HUES64 (cell line): ENCODE measurements around the gene POLD2.

Experiments
- H3K27ac ChIP-seq: 2 replicates; pipeline ENCODE4 v1.7.0; 2013; ENCODE audit warnings: low read depth, low read length, inconsistent platforms
- H3K27me3 ChIP-seq: 2 replicates; pipeline ENCODE4 v1.6.1; 2013; ENCODE audit warnings: mild to moderate bottlenecking, low read length; ENCODE audit not compliant: insufficient read depth
- H3K36me3 ChIP-seq: 2 replicates; pipeline ENCODE4 v1.6.1; 2013; ENCODE audit warnings: mild to moderate bottlenecking, low read length; ENCODE audit not compliant: insufficient read depth
- H3K4me1 ChIP-seq: 2 replicates; pipeline ENCODE4 v1.6.1; 2013; ENCODE audit warnings: mild to moderate bottlenecking, low read length, moderate library complexity; ENCODE audit not compliant: insufficient read depth
- H3K4me3 ChIP-seq: 2 replicates; pipeline ENCODE4 v1.5.1; 2013; ENCODE audit warnings: mild to moderate bottlenecking, low read length, moderate library complexity
- H3K9ac ChIP-seq: 2 replicates; pipeline ENCODE4 v1.6.1; 2013; ENCODE audit warnings: mild to moderate bottlenecking, low read depth, low read length
- H3K9me3 ChIP-seq: 2 replicates; pipeline ENCODE4 v1.6.1; 2013; ENCODE audit warnings: low read depth, low read length; ENCODE audit not compliant: insufficient read depth
- WGBS: fragments of 150-250, 120-280 bp; methylation state at CpG from one replicate; pipeline ENCODE4 v1.1.7; 2013; ENCODE audit warnings: missing lambda C conversion rate; 5-methylcytosine and 5-hydroxymethylcytosine counted together

Gene POLD2

DNA sequence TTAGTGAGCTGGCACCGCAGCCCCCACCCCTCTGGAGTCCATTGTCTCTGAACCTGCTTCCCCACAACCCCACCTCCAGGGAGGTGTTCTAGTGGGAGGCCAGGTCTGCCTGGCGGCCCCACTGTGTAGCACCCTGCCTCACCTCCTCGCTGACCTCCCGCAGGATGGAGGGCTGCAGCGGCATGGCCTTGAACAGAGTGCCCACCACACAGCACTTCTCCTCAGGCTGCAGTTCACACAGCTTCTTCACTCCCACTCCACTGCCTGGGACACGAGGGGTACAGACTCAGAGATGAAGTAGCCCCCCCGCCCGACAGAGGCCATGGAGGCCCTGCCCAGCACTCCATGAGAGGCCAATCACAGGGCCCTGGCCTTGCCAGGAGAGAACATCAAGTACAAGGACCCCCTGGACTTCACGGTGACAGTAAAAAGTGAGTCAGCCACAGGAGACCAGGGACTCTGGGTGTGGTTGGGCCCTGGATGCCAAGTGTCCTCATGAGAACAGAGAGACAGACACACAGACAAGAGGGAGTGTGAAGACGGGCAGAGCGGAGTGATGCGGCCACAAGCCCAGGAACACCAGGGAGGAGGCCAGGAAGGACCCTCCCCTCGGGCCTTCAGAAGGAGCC, 5.4 kb downstream of the POLD2 start:
- H3K9ac ChIP-seq, result no peak overlapping the region
- H3K4me3 ChIP-seq, result no peak overlapping the region
- no peaks in the 10 kb centered on the region for H3K9me3 ChIP-seq
- H3K36me3 ChIP-seq, result peaks cover 83% of the 10 kb centered on the region
- WGBS, result 95% methylated on average over 12 of the region's 13 CpGs
- no peaks in the 10 kb centered on the region for H3K27me3 ChIP-seq
- H3K27ac ChIP-seq, result no peak overlapping the region
- peaks cover 7% of the 10 kb centered on the region; the same call in 1 of the 2 replicates for H3K4me1 ChIP-seq

DNA sequence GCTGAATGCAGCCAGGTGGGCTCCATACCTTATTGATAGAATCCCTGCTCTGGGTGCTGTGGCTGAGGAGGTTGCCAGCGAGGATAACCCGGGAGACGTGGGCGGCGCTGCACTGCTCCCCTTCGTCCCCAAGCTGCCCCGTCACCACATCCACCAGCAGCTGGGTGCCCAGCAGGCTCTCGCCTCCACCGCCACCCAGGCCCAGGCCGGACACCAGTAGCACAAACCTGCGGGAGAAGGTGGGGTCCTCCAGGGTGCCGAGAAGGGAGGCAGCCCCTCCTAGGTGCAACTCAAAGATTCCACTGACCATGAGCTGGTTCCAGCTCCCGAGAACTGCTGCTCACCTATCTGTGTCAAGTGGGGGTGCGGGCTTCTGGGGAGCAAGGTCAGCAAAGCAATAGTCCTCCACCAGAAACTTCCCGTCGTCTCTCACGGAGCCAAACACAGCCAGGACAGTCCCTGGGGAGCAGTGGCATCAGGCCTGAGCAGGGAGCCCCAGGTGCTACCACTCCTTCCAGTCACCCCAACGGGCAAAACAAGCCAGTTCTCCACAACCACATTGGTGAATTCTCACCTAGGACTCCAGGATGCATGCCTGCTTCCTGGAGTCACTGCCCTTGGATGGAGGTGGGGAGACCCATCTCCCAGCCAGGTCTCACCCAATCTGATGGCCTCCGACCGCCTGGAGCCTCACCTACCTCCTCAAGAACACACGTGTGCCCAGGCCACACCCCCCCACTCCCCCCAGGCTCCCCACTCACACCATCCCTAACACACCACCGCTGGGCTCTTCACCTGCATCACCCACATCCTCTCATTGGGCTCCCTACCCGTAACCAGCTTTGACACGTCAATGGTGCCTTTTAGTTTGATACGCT, 6.3 kb downstream of the POLD2 start:
- Histone ChIP-seq H3K9ac (no peak overlapping the region), H3K36me3 (peaks cover 84% of the 10 kb centered on the region), H3K4me3 (no peak overlapping the region)

DNA sequence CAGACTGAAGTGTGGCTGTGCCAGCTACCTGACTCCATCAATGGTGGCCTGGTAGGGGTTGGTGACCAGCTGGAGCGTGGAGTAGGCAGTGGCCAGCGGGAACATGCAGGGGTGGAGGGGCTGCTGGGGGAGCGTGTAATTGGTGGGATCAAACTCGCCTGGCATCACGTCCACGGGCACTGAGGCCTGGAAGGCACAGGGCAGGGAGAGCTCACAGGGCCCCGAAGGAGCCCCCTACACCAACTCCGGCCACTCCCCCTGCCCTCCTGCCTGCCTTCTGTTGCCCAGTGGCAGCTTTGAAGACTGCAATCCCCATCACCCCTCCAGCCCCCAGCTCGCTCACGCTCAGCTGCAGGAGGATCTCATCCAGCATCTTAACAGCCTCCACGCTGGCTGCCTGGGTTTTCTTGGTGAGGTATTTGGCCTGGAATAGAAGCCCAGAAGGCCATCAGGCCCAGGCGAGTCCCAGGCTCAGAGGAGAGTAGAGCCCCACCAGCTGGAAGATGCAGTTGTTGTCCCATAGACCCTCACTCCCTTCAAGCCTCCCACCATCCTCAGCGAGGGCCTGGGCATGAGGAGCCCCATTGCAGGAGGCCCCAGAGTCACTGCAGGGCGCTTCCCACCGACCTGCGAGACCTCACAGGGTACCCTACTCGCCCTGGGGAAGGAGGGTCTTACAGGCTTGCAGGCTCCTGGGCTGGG, 7.1 kb downstream of the POLD2 start:
- 92% methylated on average over 17 of the region's 17 CpGs for WGBS
- H3K27ac ChIP-seq, result no peak overlapping the region
- H3K9me3 ChIP-seq, result no peaks in the 10 kb centered on the region
- no peak overlapping the region for H3K4me3 ChIP-seq
- H3K27me3 ChIP-seq, result no peaks in the 10 kb centered on the region
- H3K9ac ChIP-seq, result no peak overlapping the region
- H3K36me3 ChIP-seq, result peaks cover 78% of the 10 kb centered on the region
- 0 out of 2 replicates have a peak, but pooled peaks cover 6% of the 10 kb centered on the region for H3K4me1 ChIP-seq

More for the DNA sequence above, 6.3 kb downstream of the POLD2 start:
- 95% methylated on average over 25 of the region's 25 CpGs for WGBS
- H3K27ac ChIP-seq, result no peak overlapping the region
- H3K27me3 ChIP-seq, result no peaks in the 10 kb centered on the region
- peaks cover 6% of the 10 kb centered on the region; the same call in 1 of the 2 replicates for H3K4me1 ChIP-seq
- H3K9me3 ChIP-seq, result no peaks in the 10 kb centered on the region

DNA sequence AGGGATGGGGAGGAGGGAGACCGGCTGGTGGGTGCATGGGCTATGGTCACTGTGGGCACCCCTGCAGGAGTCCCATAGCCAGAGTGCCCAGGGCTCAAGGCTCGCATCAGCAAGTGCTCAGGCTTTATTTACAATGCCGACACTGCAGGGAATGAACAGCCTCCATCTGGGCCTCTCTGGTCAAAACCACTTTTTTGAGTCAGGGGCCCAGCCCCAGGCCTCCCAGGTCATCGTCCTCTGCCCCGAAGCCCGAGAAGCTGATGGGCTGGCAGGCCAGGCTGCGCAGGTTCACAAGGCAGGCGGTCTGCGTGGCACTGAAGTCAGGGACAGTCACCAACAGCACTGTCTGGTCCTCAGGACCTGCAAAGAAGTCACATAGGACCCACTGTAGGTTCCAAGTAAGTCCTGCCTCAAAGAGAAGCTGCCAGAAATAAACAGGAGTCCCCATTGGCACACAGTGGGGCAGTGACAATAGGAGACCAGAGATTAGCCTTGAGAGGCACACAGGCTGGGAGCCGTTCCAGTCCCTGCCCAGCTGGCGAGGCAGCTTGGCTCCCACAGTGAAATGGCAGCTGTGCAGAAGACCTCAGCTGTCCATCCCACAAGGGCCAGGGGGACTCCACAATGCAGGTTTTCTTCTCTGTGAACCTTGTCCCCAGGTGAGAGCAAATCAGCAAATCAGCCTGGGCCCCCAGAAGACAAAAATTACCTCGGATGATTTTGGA, 8.6 kb downstream of the POLD2 start:
- H3K36me3 ChIP-seq, result peaks cover 69% of the 10 kb centered on the region
- H3K9ac ChIP-seq, result no peak overlapping the region
- no peak overlapping the region for H3K27ac ChIP-seq
- no peaks in the 10 kb centered on the region for H3K27me3 ChIP-seq
- no peak overlapping the region for H3K4me3 ChIP-seq
- WGBS, result 94% methylated on average over 12 of the region's 12 CpGs
- H3K9me3 ChIP-seq, result no peaks in the 10 kb centered on the region
- H3K4me1 ChIP-seq, result 0 out of 2 replicates have a peak, but pooled peaks cover 6% of the 10 kb centered on the region

DNA sequence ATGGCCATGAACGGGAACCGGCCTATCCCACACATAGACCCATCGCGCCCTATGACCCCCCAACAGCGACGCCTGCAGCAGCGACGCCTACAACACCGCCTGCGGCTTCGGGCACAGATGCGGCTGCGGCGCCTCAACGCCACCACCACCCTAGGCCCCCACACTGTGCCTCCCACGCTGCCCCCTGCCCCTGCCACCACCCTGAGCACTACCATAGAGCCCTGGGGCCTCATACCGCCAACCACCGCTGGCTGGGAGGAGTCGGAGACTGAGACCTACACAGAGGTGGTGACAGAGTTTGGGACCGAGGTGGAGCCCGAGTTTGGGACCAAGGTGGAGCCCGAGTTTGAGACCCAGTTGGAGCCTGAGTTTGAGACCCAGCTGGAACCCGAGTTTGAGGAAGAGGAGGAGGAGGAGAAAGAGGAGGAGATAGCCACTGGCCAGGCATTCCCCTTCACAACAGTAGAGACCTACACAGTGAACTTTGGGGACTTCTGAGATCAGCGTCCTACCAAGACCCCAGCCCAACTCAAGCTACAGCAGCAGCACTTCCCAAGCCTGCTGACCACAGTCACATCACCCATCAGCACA, 9.5 kb downstream of the POLD2 start:
- Histone ChIP-seq H3K27ac (no peak overlapping the region), H3K4me3 (no peak overlapping the region), H3K9me3 (no peaks in the 10 kb centered on the region), H3K9ac (no peak overlapping the region), H3K4me1 (0 out of 2 replicates have a peak, but pooled peaks cover 6% of the 10 kb centered on the region), H3K27me3 (no peaks in the 10 kb centered on the region), H3K36me3 (peaks cover 62% of the 10 kb centered on the region)
- 95% methylated on average over 24 of the region's 24 CpGs for WGBS

DNA sequence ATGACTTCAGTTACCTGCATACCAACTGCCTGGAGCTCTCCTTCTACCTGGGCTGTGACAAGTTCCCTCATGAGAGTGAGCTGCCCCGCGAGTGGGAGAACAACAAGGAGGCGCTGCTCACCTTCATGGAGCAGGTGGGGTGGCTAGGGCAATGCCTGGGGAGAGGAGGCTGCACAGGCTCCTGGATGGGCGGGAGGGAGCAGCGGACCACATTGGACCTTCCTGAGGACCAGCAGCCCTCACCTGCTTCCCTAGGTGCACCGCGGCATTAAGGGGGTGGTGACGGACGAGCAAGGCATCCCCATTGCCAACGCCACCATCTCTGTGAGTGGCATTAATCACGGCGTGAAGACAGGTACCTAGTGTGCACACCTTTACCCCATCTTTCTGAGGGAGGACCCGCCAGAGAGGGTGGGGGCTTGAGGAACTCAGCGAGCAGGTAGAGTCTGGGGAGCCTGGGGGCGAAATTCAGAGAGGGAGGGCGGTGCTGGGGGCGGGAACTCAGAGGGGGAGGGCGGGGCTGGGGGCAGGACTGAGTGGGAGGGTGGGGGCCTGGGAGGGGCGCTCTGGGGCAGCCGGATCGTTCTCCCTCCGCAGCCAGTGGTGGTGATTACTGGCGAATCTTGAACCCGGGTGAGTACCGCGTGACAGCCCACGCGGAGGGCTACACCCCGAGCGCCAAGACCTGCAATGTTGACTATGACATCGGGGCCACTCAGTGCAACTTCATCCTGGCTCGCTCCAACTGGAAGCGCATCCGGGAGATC, 10.2 kb downstream of the POLD2 start:
- Histone ChIP-seq H3K4me3 (no peak overlapping the region), H3K27me3 (no peaks in the 10 kb centered on the region), H3K36me3 (peaks cover 59% of the 10 kb centered on the region), H3K9ac (no peak overlapping the region), H3K27ac (no peak overlapping the region), H3K4me1 (0 out of 2 replicates have a peak, but pooled peaks cover 6% of the 10 kb centered on the region), H3K9me3 (no peaks in the 10 kb centered on the region)
- whole genome bisulfite sequencing, result 92% methylated on average over 30 of the region's 34 CpGs

DNA sequence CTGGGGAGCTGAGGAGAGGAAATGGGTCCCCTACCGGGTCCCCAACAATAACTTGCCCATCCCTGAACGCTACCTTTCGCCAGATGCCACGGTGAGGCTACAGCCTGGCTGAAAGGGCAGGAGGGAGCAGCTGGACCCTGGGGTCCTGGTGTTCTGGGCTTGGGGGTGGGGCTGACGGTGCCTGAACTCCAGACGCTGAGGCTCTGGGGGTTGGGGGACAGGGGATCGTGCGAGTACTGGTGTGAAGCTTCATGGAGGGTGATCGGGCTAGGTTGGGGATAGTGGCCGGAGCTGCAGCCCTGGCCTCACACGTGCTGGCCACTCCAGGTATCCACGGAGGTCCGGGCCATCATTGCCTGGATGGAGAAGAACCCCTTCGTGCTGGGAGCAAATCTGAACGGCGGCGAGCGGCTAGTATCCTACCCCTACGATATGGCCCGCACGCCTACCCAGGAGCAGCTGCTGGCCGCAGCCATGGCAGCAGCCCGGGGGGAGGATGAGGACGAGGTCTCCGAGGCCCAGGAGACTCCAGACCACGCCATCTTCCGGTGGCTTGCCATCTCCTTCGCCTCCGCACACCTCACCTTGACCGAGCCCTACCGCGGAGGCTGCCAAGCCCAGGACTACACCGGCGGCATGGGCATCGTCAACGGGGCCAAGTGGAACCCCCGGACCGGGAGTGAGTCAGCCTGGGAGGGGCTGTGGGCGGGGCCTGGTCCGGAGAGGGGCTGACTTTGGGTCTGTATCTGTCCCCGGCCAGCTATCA, 10.9 kb downstream of the POLD2 start:
- H3K4me1 ChIP-seq, result 0 out of 2 replicates have a peak, but pooled peaks cover 6% of the 10 kb centered on the region
- peaks cover 54% of the 10 kb centered on the region for H3K36me3 ChIP-seq
- WGBS, result 85% methylated on average over 41 of the region's 41 CpGs
- no peak overlapping the region for H3K4me3 ChIP-seq
- H3K27ac ChIP-seq, result no peak overlapping the region
- H3K9ac ChIP-seq, result no peak overlapping the region
- H3K27me3 ChIP-seq, result no peaks in the 10 kb centered on the region
- no peaks in the 10 kb centered on the region for H3K9me3 ChIP-seq

DNA sequence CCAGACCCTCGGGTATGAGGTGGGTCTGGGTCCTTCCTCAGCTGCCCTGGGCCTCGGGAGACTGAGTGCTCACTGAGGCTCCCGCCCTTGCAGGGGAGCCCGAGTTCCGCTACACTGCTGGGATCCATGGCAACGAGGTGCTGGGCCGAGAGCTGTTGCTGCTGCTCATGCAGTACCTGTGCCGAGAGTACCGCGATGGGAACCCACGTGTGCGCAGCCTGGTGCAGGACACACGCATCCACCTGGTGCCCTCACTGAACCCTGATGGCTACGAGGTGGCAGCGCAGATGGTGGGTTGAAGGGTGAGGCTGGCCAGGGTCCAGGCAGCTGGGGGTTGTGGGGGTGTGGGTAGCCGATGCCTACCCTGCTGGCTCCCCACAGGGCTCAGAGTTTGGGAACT, 11.6 kb downstream of the POLD2 start:
- Histone ChIP-seq H3K4me1 (0 out of 2 replicates have a peak, but pooled peaks cover 6% of the 10 kb centered on the region), H3K4me3 (no peak overlapping the region), H3K9ac (no peak overlapping the region), H3K36me3 (peaks cover 48% of the 10 kb centered on the region), H3K27me3 (no peaks in the 10 kb centered on the region), H3K27ac (no peak overlapping the region), H3K9me3 (no peaks in the 10 kb centered on the region)
- 93% methylated on average over 16 of the region's 16 CpGs for WGBS

DNA sequence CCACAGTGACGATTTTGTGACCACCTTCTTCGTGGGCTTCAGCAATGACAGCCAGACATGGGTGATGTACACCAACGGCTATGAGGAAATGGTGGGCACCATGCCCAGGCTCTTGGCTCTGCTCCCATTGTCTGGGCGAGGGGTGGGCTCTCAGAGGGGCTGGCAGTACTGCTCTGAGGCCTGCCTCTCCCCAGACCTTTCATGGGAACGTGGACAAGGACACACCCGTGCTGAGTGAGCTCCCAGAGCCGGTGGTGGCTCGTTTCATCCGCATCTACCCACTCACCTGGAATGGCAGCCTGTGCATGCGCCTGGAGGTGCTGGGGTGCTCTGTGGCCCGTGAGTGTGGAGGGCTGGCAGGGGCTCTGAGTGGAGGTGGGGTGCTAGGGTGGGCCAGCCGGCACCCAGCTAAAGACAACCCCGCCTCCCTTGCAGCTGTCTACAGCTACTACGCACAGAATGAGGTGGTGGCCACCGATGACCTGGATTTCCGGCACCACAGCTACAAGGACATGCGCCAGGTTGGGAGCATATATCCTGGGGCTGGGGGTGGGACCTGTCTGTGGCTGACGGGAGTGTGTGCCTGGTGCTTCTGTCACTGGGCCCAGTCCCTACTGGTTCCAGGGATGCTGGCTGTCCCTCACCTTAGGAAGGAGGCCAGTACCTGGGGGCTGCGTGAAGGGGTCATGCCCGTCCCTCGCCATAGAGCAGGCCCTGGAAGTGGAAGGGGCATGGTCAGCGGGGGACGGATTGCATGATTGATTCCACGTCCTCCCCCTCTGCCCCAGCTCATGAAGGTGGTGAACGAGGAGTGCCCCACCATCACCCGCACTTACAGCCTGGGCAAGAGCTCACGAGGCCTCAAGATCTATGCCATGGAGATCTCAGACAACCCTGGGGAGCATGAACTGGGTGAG, 12.4 kb downstream of the POLD2 start:
- Histone ChIP-seq H3K9me3 (no peaks in the 10 kb centered on the region), H3K27ac (no peak overlapping the region), H3K36me3 (peaks cover 40% of the 10 kb centered on the region), H3K9ac (no peak overlapping the region), H3K27me3 (no peaks in the 10 kb centered on the region), H3K4me1 (0 out of 2 replicates have a peak, but pooled peaks cover 6% of the 10 kb centered on the region), H3K4me3 (no peak overlapping the region)
- 89% methylated on average over 27 of the region's 27 CpGs for WGBS
